Smooth muscle cell of the brain vasculature (primary cell): Measurements from ENCODE around the gene SLC44A1.
A peak's percentile ranks its signal among the peaks of the same experiment; 100 is the strongest.

ENCODE experiments used
- DNase-seq: peaks from one replicate; pipeline ENCODE4 v3.0.0-alpha.2; 2012; ENCODE audit warnings: low read depth, low spot score

Gene SLC44A1

DNA sequence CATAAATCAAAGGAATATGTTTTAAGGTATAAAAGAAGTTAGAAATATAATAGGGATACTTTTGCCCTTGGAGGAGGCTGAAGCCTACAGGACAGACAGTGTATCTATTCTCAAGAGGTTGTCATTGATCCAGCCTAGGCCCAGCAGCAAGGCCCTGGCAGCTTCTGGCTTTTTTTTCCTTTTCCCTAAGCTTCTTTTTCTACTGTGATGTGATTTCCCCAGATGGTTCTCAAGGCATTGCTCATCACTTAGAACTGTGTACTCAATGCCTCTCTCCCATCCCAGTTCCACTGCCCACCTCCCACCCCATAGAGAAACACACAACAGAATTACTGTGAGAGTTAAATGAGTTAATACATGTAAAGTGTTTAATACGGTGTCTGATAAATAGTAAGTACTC, 88.6 kb downstream of the SLC44A1 start:
- no peak for DNase-seq

DNA sequence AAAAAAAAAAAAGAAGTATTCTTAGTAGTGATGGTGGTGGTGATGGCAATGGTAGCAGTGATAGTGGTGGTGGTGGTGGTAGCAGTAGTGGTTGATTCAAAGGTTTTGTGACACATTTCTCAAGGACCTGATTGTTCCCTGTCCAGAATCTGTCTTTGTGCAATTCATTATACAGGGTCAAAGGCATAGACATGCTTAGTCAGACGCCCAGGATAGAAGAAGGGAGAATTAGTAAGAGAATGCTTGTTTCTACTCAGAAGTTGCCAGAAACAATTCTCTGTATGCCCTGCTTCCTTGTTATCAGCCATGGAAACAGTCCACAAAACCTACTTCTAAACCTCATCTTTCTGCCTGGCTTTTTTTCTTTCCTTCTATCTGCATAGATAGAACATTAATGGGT, 89.4 kb downstream of the SLC44A1 start:
- no peak for DNase-seq

DNA sequence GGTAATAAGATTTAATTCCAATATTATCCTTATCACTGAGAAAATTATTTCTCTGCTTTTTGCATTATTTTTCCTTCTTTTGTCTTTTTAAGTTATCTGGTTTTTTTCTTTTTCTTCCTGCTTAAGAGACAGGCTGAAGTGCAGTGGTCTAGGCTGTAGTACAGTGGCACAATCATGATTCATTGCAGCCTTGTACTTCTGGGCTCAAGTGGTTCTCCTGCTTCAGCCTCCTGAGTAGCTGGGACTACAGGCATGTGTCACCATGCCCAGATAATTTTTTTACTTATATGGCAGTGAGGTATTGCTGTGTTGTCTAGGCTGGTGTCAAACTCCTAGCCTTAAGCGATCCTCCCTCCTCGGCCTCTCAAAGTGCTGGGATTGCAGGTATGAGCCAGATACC, 93.9 kb downstream of the SLC44A1 start:
- no peak for DNase-seq

- no peak for DNase-seq
Measured at GRCh38 chr9:105339849-105340248, 95.4 kb downstream of the SLC44A1 start.

DNA sequence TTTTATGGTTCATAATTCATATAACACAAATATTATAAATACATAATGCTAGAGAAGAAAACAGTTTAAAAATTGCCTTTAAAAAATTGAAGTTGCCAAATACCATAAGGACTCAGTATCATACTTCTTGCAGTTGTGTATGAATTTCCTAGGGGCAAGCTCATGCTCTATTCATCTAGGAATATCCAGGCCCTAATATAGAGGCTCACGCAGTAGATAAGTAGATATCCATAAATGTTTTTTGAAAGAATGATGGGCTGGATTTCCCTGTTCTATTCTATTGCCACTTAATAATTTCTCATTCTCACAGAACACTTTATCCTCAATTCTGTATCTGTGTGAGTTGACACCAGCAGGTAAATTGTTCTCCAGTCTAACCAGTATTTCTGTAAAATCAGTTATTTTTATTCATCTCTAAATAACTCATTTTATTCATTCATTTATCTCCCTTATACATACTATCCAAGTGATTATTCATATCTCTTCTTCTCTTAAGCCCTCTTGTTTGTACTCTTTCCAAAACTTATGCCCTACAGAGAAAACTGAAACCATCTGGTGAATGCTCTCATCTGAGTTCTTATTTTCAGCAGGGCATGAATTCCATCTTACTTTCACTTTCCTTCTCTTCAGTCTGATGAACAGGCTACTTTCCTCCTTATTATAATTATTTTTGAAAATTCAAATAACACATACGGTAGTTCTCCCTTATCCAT, 97.1 kb downstream of the SLC44A1 start:
- peak; percentile 18 for DNase-seq

GRCh38 chr9:105342147-105342505, 97.7 kb downstream of the SLC44A1 start:
- no peak for DNase-seq

DNA sequence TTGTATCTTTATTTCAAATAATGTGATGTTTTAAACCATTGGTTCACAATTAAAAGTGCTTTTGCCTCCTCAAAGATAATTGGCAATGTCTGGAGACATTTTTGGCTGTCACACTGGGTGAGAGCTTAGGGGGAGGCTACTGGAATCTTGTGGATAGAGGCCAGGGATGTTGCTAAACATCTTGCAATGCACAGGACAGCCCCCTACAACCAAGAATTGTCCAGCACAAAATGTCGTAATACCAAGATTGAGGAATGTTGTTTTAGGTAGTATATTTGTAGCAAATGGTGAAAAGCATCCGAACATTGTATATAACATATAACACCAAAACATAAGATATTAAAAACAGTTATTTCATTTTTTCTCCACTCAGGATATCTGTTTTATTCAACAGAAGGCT, 99.8 kb downstream of the SLC44A1 start:
- DNase-seq, result no peak

- no peak for DNase-seq
Measured at GRCh38 chr9:105345626-105346025, 101.2 kb downstream of the SLC44A1 start.

GRCh38 chr9:105346273-105346672, 101.8 kb downstream of the SLC44A1 start:
- no peak for DNase-seq

GRCh38 chr9:105354448-105354847, 110.0 kb downstream of the SLC44A1 start:
- DNase-seq, result no peak

- DNase-seq, result no peak
Measured at GRCh38 chr9:105355781-105356180, 111.3 kb downstream of the SLC44A1 start.

DNA sequence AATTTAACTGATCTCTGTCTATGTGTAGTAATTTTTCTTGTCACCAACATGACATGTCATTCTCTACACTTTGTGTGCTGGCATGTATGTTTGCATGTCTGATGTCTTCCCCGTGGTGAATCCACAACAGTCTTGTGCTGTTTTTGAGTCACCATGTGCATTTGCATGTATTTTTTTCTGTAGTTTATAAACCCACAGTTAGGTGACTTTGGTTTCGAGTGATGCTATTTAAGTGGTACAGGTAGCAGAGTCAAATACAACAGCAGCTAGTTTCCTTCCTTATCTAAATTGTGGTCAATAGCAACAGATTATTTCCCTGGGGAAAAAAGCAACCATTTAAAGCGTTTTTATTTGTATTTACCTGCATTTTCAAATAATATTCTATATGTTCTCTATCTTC, 113.5 kb downstream of the SLC44A1 start:
- no peak for DNase-seq

DNA sequence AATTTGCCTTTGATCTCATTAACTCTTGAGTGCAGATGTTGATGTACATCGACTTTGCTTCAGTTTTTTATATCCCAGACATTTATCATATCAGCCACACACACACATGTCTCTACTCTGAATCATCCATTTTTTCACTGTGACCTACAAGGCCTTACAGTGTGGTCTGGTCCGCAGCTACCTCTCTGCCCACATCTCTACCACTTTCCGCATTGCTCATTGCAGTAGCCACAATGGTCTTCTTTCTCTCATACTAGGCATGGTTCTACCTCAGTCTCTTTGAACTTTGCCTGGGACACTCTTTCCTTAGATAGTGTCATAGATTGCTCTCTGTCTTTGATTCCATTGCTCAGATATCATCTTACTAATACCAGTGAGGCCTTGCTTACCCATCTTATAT, 115.4 kb downstream of the SLC44A1 start:
- DNase-seq, result no peak

- no peak for DNase-seq
Measured at GRCh38 chr9:105360344-105360743, 115.9 kb downstream of the SLC44A1 start.

DNA sequence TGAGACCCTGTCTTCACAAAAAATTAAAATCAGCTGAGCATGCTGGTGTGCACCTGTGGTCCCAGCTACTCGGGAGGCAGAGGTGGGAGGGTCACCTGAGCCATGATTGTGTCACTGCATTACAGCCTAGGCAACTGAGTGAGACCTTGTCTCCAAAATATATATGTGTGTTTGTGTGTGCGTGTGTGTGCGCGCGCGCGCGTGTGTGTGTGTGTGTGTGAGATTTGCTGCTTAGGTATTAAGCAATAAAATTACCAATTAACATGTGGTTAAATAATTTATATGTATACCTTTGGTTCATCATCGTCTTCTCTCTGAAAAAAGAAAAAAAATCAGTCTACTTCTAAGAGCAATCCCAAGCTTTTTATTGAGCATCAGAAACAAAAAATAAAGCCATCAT, 117.4 kb downstream of the SLC44A1 start:
- DNase-seq, result no peak

- DNase-seq, result no peak
Measured at GRCh38 chr9:105362470-105362869, 118.0 kb downstream of the SLC44A1 start.

DNA sequence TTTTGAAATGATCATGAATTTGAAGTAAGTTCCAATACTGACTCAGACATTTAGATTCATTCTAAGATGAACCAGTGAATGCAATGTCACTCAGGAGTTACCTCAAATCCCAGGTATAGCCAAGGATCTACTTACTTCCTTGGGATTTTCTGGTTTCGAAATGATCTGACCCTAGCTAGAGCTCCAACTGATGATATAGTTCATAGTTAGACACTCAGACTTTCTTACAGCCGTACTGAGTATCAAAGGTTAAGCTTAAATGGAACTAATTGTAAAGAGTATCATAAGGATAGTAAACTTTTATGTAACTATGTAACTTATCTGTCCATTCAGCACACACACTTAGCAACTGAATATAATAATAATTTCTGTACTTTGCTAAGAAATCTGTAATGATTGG, 119.4 kb downstream of the SLC44A1 start:
- no peak for DNase-seq

DNA sequence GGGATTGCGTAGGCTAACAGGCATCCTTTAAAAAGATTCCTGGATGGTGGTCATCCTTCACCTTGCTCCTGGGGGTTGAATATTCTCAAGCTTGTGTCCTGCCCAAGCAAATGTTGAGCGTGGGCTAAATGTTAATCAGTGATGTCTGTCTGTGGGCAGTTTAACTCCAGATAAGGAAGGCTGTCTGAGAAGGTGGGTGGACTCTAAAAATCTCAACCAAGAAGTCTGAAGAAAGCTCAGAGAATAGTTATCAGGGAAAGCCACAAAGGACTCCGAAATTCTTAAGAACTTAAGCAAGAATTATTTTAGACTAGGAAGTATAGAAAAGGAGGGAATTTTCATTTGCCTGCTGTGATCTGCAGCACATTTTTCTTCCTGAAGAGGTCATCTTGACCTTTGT, 125.5 kb downstream of the SLC44A1 start:
- DNase-seq, result no peak

- DNase-seq, result no peak
Measured at GRCh38 chr9:105373723-105374122, 129.3 kb downstream of the SLC44A1 start.

DNA sequence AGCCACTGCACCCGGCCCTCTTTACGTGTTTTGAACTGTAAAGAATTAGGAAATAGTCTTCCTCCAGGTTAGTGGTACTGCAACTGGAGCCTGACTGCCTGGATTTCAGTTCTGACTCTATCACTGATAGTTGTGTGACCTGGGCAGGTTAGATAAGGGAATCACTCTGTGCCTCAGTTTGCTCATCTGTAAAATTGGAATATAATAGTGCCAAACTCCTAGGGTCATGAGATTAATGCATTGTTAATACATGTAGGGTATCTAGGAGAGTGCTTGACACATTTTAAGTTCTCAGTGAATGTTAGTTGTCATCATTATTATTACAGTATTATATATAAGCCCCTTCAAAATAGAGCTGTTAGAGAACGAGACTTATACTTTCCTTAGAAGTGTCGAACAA, 130.9 kb downstream of the SLC44A1 start:
- DNase-seq, result no peak

DNA sequence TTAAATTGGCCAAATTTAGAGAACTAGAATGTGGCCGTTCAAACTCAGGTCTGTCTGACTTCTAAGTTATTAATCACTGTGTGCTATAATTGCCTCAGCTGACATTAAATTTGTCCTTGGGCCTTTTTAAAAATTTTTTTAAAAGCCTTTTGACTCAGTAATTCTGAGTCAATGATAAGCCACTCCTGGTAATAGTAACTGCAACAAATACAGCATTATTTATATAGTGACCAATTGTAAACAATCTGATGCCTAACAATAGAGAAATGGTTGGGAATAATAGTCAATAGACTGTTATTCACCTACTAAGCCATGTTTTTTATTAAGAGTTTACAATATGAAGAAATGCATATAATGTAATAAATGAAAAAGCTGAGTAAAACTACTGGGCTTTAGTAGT, 132.4 kb downstream of the SLC44A1 start:
- DNase-seq, result no peak

- no peak for DNase-seq
Measured at GRCh38 chr9:105385381-105385985, 141.0 kb downstream of the SLC44A1 start.

- DNase-seq, result no peak
Measured at GRCh38 chr9:105389796-105390195, 145.3 kb downstream of the SLC44A1 start.

DNA sequence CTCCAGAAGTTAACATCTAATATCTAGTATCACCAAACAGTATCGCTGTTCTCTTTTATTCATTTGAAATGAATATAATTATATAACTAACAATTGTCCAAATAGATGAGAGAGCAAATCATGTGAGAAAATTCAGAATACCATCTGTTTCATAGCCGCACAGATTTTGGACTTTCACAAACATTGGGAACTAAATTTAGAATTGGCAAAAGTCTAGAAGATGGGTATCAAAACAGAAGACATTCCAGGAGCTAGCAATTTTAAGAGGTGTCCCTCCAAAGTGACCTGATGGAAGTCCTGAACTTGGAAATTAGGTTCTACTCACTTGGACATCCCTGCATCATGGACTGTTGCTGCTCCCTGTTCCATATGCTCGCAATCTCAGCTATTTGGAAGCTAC, 146.4 kb downstream of the SLC44A1 start:
- no peak for DNase-seq
